Nephron (organoid): Measurements from ENCODE around the gene PDS5A.
A peak's percentile ranks its signal among the peaks of the same experiment; 100 is the strongest.
"Not testable (repeated sequence)": the region's sequence is repeated elsewhere in the genome, so short reads cannot be mapped to it uniquely, and the experiment has no call there.

Source experiments
- H3K27ac Mint-ChIP-seq, 3 experiments: 2 replicates each; pipeline ENCODE4 v1.8.0; 2020; ENCODE audit warnings: mixed read lengths in 3 of 3, mild to moderate bottlenecking in 2 of 3, moderate library complexity in 1 of 3
- H3K27me3 Mint-ChIP-seq: 2 replicates; pipeline ENCODE4 v1.8.0; 2021; ENCODE audit warnings: low read depth, mild to moderate bottlenecking, moderate library complexity, mixed read lengths
- H3K36me3 Mint-ChIP-seq: 2 replicates; pipeline ENCODE4 v1.8.0; 2020; ENCODE audit warnings: low read depth, mixed read lengths
- H3K4me1 Mint-ChIP-seq: 2 replicates; pipeline ENCODE4 v1.8.0; 2020; ENCODE audit warnings: mixed read lengths
- H3K4me3 Mint-ChIP-seq, 3 experiments: 2 replicates each; pipeline ENCODE4 v1.8.0; 2020; ENCODE audit warnings: mild to moderate bottlenecking in 3 of 3, mixed read lengths in 3 of 3, moderate library complexity in 2 of 3
- H3K9me3 Mint-ChIP-seq: 2 replicates; pipeline ENCODE4 v1.8.0; 2020; ENCODE audit warnings: mixed read lengths
- CTCF ChIP-seq, 3 experiments: fragments of 200-600 bp; sonication (generic); IDR thresholded peaks; one replicate each; pipeline ENCODE4 v1.5.0; 2021; ENCODE audit warnings: antibody characterized with exemption in 3 of 3; ENCODE audit not compliant: unreplicated experiment in 3 of 3

Gene PDS5A

GRCh38 chr4:39924014-39924413 lies 53.7 kb downstream of the PDS5A start:
- H3K27me3 Mint-ChIP-seq, result no peaks in the 10 kb centered on the region

GRCh38 chr4:39922399-39922798 lies 55.3 kb downstream of the PDS5A start:
- TF ChIP-seq CTCF (IDR thresholded peaks at IDR 0.05; ENCODE audit: unreplicated experiment in 3 of 3), result no peak
- Mint-ChIP-seq H3K4me1 (no peaks in the 10 kb centered on the region), H3K27ac (no peak overlapping the region), H3K27me3 (no peaks in the 10 kb centered on the region), H3K36me3 (peaks cover 49% of the 10 kb centered on the region), H3K9me3 (no peaks in the 10 kb centered on the region), H3K4me3 (no peak overlapping the region)

More at GRCh38 chr4:39924014-39924413, 53.7 kb downstream of the PDS5A start:
- TF ChIP-seq CTCF (IDR thresholded peaks at IDR 0.05; ENCODE audit: unreplicated experiment in 3 of 3), result no peak
- no peaks in the 10 kb centered on the region for H3K4me1 Mint-ChIP-seq
- H3K4me3 Mint-ChIP-seq, result no peak overlapping the region
- H3K9me3 Mint-ChIP-seq, result no peaks in the 10 kb centered on the region
- H3K36me3 Mint-ChIP-seq, result peaks cover 47% of the 10 kb centered on the region
- H3K27ac Mint-ChIP-seq, result peak overlapping the region in 2 of 3 experiments; percentile 38 to 57

GRCh38 chr4:39913471-39913870 lies 64.2 kb downstream of the PDS5A start:
- peaks cover 59% of the 10 kb centered on the region for H3K36me3 Mint-ChIP-seq
- H3K9me3 Mint-ChIP-seq, result no peaks in the 10 kb centered on the region
- H3K27ac Mint-ChIP-seq, result no peak overlapping the region
- no peaks in the 10 kb centered on the region for H3K4me1 Mint-ChIP-seq
- TF ChIP-seq CTCF (IDR thresholded peaks at IDR 0.05; ENCODE audit: unreplicated experiment in 3 of 3), result no peak
- no peak overlapping the region for H3K4me3 Mint-ChIP-seq
- H3K27me3 Mint-ChIP-seq, result no peaks in the 10 kb centered on the region

GRCh38 chr4:39910064-39910463 lies 67.6 kb downstream of the PDS5A start:
- TF ChIP-seq CTCF (IDR thresholded peaks at IDR 0.05; ENCODE audit: unreplicated experiment in 3 of 3), result no peak
- Mint-ChIP-seq H3K9me3 (no peaks in the 10 kb centered on the region), H3K36me3 (peaks cover 70% of the 10 kb centered on the region), H3K27ac (peak overlapping the region in 1 of 3 experiments; percentile 7), H3K4me1 (no peaks in the 10 kb centered on the region), H3K4me3 (no peak overlapping the region), H3K27me3 (no peaks in the 10 kb centered on the region)

- Mint-ChIP-seq H3K4me1 (no peaks in the 10 kb centered on the region), H3K9me3 (no peaks in the 10 kb centered on the region), H3K27ac (no peak overlapping the region), H3K36me3 (peaks cover 62% of the 10 kb centered on the region), H3K27me3 (no peaks in the 10 kb centered on the region), H3K4me3 (no peak overlapping the region)
- TF ChIP-seq CTCF (IDR thresholded peaks at IDR 0.05; ENCODE audit: unreplicated experiment in 3 of 3), result no peak
Observed at GRCh38 chr4:39908284-39908683, 69.4 kb downstream of the PDS5A start.

GRCh38 chr4:39905656-39906055 lies 72.1 kb downstream of the PDS5A start:
- no peaks in the 10 kb centered on the region for H3K4me1 Mint-ChIP-seq
- TF ChIP-seq CTCF (IDR thresholded peaks at IDR 0.05; ENCODE audit: unreplicated experiment in 3 of 3), result no peak
- no peaks in the 10 kb centered on the region for H3K9me3 Mint-ChIP-seq
- H3K4me3 Mint-ChIP-seq, result no peak overlapping the region
- peaks cover 62% of the 10 kb centered on the region for H3K36me3 Mint-ChIP-seq
- no peaks in the 10 kb centered on the region for H3K27me3 Mint-ChIP-seq
- no peak overlapping the region for H3K27ac Mint-ChIP-seq

GRCh38 chr4:39905019-39905418 lies 72.7 kb downstream of the PDS5A start:
- not testable (repeated sequence) for H3K27ac Mint-ChIP-seq, H3K4me1 Mint-ChIP-seq, H3K27me3 Mint-ChIP-seq, H3K9me3 Mint-ChIP-seq, H3K4me3 Mint-ChIP-seq
- peaks cover 61% of the 10 kb centered on the region for H3K36me3 Mint-ChIP-seq
